ENCODE data around the gene FTSJ3.
A peak's percentile ranks its signal among the peaks of the same experiment; 100 is the strongest.

The FTSJ3 gene

DNA sequence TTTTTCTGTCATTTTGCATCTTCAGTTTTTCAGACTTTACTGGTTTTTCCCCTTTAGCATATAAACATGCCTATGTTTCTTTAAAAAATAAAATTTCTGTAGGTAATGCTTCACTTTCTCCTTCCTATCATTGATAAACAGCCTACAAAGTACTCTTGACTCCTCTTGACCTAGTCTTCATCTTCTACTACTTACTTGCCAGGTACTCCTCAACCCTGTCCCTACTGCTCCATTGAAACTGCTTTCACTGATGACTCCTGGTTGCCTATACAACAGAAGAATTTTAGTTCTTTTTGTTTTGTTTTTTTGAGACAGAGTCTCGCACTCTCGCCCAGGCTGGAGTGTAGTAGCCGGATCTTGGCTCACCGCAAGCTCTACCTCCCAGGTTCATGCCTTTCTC lies 46.5 kb downstream of the FTSJ3 start:
- no peak for DNase-seq

- no peak for DNase-seq
These were observed 47.0 kb downstream of the FTSJ3 start for GRCh38 chr17:63780507-63780906.

GRCh38 chr17:63775420-63775819 lies 52.0 kb downstream of the FTSJ3 start:
- no peak for DNase-seq

- DNase-seq, result no peak
These were observed 52.5 kb downstream of the FTSJ3 start for GRCh38 chr17:63774969-63775265.

DNA sequence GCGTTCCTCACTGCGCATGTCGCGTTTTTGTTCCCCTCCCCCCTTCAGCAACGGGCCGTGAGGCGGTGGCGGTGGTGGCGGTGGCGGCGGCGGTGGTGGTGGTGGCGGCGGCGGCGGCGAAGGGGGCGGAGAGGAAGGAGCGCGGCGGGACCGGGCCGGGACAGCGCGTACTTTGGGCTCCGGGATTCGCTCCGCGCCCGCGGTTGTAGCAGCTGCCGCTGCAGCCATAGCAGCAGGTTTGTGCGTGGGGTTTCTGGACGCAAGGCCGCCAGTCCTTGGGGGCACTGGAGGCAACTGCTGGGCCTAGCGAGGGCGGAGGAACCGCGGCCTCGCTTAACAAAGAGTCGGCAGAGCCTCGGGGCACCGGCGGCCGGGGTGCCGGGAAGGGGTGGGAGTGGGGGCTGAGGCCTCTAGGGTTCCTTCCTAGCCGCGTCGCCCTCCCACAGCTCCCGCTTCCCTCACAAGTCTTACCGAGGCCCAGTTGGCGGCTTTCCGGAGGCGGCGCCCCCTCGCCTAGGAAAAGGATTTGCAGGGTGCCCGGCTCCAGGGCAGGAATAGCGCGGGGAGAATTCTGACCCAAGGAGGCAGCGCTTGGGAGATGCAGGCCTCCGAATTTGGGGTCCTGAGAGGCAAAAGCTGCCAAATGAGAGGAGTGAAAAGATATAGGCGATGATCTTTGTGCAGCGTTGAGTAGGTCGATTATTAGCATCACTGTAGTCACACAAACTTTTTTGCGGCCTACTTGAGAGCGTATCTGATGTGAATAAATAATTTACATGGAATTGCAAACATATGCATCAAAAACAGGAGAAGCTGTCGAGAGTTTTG lies 53.1 kb downstream of the FTSJ3 start, which contains the start of gene DDX42:
DDX42 (plus strand) TSS at position 30 of the 828 bp plus-strand sequence. CDS start 12,880 bp downstream, outside the sequence.
- no peak for DNase-seq

- peak; percentile 97 for DNase-seq
These were observed 54.0 kb downstream of the FTSJ3 start, which contains the start of gene CCDC47 for GRCh38 chr17:63773272-63774140. TSS of gene CCDC47 (minus strand) at chr17:63773597. CDS start at chr17:63766175, 7,422 bp downstream.

DNA sequence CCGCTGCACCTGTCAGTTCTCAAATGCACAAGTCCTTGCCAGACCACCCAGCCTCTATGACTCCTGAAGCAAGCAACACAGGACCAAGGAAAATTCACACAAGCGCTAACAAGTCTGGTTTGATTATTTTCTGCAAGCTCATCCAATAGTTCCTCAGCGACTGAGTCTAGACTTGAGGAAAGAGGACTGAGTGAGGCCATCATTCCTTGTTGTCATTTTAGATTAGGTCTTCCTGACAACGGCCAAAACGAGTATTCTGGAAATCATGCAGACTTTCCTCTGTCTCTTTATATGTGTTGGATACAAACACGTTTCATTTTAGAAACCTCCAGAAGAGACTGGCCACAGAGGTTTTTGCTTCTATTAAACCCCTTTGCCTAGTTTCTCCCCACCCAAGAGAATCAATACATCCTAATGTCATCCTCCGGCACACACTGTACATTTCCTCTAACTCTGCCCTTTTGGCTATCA lies 54.6 kb downstream of the FTSJ3 start:
- no peak for DNase-seq
